ENCODE measurements around the gene SPHK2.
"Not testable (repeated sequence)": the region's sequence is repeated elsewhere in the genome, so short reads cannot be mapped to it uniquely, and the experiment has no call there.

SPHK2 gene

GRCh38 chr19:48673436-48674100 lies 54.3 kb downstream of the SPHK2 start:
- no peak for TF ChIP-seq Cebpa-rat (IDR thresholded peaks at IDR 0.05)
- peak overlapping the region in 1 of 11 experiments; percentile 12; a peak in 1 of 22 replicates for H3K27ac ChIP-seq
- no peak overlapping the region for H3K4me2 ChIP-seq
- H4K20me1 ChIP-seq = no peaks in the 10 kb centered on the region
- H3K36me3 ChIP-seq = no peaks in the 10 kb centered on the region
- no peak overlapping the region for H3K4me3 ChIP-seq
- no peaks in the 10 kb centered on the region for H3K9me3 ChIP-seq (replicated peaks in 1 of 11)
- peaks cover 12 to 35% (median 24%) of the 10 kb centered on the region in 10 experiments; a peak in 19 of 20 replicates for H3K4me1 ChIP-seq
- no peaks in the 10 kb centered on the region for H3K27me3 ChIP-seq
- H3K9ac ChIP-seq = no peak overlapping the region; a peak in 1 of 22 replicates

DNA sequence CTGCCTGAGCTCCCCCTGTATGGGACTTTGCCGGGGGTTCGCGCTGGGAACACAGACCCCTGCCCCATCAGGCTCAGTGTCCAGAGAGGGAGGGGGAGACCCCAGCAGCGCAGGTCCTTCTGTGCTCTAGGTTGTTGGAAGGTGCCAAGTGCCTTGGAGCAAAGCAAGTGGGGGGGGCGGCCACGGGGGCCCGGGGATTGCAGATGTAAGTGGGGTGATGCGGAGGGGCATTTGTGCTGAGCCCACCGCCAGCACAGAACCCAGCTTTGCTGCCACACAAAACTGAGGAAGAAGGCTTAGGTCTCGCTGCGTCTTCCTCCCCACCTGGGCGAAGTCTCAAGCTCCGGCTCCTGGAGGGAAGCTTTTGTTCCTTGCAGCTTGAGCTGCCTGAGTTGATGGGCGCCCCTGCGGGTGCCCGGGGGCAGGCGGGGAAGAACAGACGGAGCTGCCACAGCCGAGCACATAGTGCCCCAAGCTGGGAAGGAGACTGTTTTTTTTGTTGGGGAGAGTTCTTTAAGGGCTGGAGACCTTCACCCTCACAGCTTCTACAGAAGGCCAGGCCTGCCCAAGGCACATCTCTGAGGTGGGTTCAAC lies 55.0 kb downstream of the SPHK2 start:
- no peaks in the 10 kb centered on the region for H4K20me1 ChIP-seq
- H3K4me2 ChIP-seq = peak overlapping the region in 9 of 11 experiments; percentile 6 to 77 (median 45); a peak in 13 of 22 replicates
- no peak for TF ChIP-seq Cebpa-rat (IDR thresholded peaks at IDR 0.05)

DNA sequence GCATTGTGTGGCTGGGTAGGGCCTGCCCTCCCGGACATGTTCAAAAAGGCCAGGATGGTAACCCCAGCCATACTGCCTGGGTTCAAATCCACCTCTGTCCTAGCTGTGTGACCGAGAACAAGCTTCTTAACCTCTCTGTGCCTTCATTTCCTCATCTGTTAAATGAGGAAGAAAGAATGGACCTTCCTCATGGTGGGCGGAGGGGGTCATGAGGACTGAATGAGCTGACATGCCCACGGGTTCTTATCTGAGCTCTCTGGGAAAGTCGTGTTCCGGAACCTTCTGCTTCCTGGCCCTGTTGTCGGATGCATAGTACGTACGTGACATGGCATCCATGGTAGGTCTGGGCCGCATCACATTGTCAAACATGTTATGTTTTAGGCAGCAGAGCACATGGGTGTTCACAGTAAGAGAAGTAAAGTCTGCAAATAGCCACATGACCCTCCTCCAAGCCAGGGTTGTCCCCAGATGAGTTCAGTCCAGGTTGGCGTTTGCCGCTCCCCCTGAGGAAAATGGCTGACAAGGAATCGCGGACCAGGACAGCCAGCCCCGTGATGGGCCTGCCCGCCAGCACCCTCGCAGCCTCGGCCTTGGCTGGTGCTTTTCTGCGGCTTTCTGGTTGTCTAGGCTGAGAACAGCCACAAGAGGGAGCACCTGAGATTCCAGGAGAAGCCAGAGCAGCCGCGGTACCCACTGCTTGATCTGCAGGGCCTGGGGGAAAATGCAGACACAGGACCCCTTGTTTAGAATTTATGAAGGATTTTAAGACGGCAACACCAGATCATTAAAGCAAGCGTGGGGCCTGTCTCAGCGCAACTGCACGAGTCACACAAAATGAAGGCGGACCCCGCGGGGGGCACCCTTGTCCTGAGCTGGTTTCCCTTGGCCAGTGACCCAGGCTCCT lies 55.9 kb downstream of the SPHK2 start:
- peaks cover 12 to 50% (median 32%) of the 10 kb centered on the region in 10 experiments for H3K4me1 ChIP-seq
- peak overlapping the region in 10 of 11 experiments; percentile 5 to 54 (median 31); a peak in 15 of 22 replicates for H3K27ac ChIP-seq
- H3K9ac ChIP-seq = peak overlapping the region in 7 of 11 experiments; percentile 10 to 54 (median 41); a peak in 10 of 22 replicates
- H3K36me3 ChIP-seq = no peaks in the 10 kb centered on the region
- no peaks in the 10 kb centered on the region for H4K20me1 ChIP-seq
- H3K27me3 ChIP-seq = no peaks in the 10 kb centered on the region
- TF ChIP-seq Cebpa-rat (IDR thresholded peaks at IDR 0.05) = no peak
- H3K4me3 ChIP-seq = no peak overlapping the region
- H3K4me2 ChIP-seq = peak overlapping the region; percentile 6 to 77 (median 45); a peak in 21 of 22 replicates
- H3K9me3 ChIP-seq (replicated peaks in 1 of 11) = no peaks in the 10 kb centered on the region

More for the DNA sequence above, 55.0 kb downstream of the SPHK2 start:
- H3K36me3 ChIP-seq = no peaks in the 10 kb centered on the region
- H3K9me3 ChIP-seq (replicated peaks in 1 of 11) = no peaks in the 10 kb centered on the region
- no peak overlapping the region for H3K4me3 ChIP-seq
- H3K27me3 ChIP-seq = no peaks in the 10 kb centered on the region
- peak overlapping the region in 8 of 11 experiments; percentile 5 to 54 (median 40); a peak in 8 of 22 replicates for H3K27ac ChIP-seq
- peaks cover 12 to 42% (median 26%) of the 10 kb centered on the region in 10 experiments; a peak in 19 of 20 replicates for H3K4me1 ChIP-seq
- peak overlapping the region in 2 of 11 experiments; percentile 42 to 53; a peak in 2 of 22 replicates for H3K9ac ChIP-seq

DNA sequence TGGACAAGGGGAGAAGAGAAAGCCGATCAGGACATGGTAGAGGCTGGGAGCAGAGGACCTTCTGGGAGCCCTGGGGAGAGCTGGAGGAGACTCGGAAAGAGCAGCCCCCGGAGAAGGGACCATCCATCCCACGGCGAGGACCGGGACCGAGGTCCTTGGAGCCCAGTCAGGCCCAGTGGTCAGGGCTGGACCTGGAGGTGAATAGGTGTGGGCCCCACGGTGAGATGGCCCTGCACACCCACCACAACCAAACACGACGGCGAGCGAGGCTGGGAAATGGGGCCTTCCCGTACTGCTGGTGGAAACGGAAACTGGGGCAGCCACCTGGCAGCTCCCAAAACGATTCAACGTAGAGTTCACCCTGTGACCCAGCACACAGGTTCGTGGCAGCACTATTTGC lies 57.2 kb downstream of the SPHK2 start:
- TF ChIP-seq Cebpa-rat (IDR thresholded peaks at IDR 0.05) = no peak

DNA sequence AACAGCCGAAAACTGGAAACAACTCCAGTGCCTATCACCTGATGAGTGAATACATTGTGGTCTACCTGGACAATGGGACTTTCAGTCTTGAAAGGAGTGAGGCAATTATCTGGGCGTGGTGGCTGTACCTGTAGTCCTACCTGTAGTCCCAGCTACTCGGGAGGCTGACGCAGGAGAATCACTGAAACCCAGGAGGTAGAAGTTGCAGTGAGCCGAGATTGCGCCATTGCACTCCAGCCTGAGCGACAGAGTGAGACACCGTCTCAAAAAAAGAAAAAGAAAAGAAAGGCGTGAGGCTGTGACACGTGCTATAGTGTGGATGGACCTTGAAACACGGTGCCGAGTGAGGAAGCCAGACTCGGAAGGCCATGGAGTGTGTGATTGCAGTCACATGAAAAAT lies 57.6 kb downstream of the SPHK2 start:
- no peaks in the 10 kb centered on the region; a peak in 1 of 22 replicates for H4K20me1 ChIP-seq
- H3K36me3 ChIP-seq = no peaks in the 10 kb centered on the region
- no peak overlapping the region; a peak in 1 of 22 replicates for H3K9ac ChIP-seq
- peak in 1 of 11 experiments; percentile 29; a peak in 1 of 22 replicates for TF ChIP-seq Cebpa-rat (IDR thresholded peaks at IDR 0.05)
- no peak overlapping the region for H3K27ac ChIP-seq
- H3K4me3 ChIP-seq = no peak overlapping the region
- peaks cover 29 to 67% (median 48%) of the 10 kb centered on the region in 10 experiments for H3K4me1 ChIP-seq
- H3K9me3 ChIP-seq (replicated peaks in 1 of 11) = no peaks in the 10 kb centered on the region
- H3K27me3 ChIP-seq = no peaks in the 10 kb centered on the region
- no peak overlapping the region; a peak in 1 of 22 replicates for H3K4me2 ChIP-seq

More for the DNA sequence above, 57.2 kb downstream of the SPHK2 start:
- Histone ChIP-seq H3K27ac (no peak overlapping the region), H3K4me1 (peaks cover 25 to 64% (median 45%) of the 10 kb centered on the region in 10 experiments), H3K9me3 (replicated peaks in 1 of 11) (no peaks in the 10 kb centered on the region), H3K27me3 (no peaks in the 10 kb centered on the region), H3K36me3 (no peaks in the 10 kb centered on the region), H3K9ac (no peak overlapping the region; a peak in 1 of 22 replicates), H3K4me3 (no peak overlapping the region), H3K4me2 (no peak overlapping the region; a peak in 1 of 22 replicates), H4K20me1 (no peaks in the 10 kb centered on the region; a peak in 1 of 22 replicates)

- Histone ChIP-seq H3K36me3 (no peaks in the 10 kb centered on the region), H3K9ac (no peak overlapping the region), H3K4me3 (no peak overlapping the region), H3K9me3 (replicated peaks in 1 of 11) (no peaks in the 10 kb centered on the region), H3K27me3 (no peaks in the 10 kb centered on the region), H3K27ac (no peak overlapping the region), H3K4me1 (peaks cover 36 to 74% (median 59%) of the 10 kb centered on the region in 10 experiments), H4K20me1 (no peaks in the 10 kb centered on the region; a peak in 1 of 22 replicates), H3K4me2 (peak overlapping the region in 8 of 11 experiments; percentile 3 to 51 (median 30); a peak in 9 of 22 replicates)
- TF ChIP-seq Cebpa-rat (IDR thresholded peaks at IDR 0.05) = no peak
Observed at GRCh38 chr19:48678201-48678600, 58.9 kb downstream of the SPHK2 start.

DNA sequence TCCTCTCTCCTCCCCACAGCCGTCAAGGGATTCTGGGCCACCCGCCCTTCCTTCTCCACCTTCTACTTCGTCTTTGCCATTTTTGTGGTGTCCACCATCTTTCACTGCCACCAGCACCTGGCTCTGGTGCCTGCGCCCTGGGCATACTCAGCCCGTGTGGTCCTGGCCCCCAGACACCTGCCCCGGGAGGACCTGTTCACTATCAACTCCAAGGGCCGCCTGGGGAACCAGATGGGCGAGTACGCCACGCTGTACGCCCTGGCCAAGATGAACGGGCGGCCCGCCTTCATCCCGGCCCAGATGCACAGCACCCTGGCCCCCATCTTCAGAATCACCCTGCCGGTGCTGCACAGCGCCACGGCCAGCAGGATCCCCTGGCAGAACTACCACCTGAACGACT lies 60.7 kb downstream of the SPHK2 start:
- not testable (repeated sequence) for H3K9me3 ChIP-seq (replicated peaks in 1 of 11); H3K4me3 ChIP-seq; H3K36me3 ChIP-seq; H4K20me1 ChIP-seq; H3K9ac ChIP-seq; H3K27me3 ChIP-seq
- H3K4me2 ChIP-seq = peak overlapping the region; percentile 80 to 98 (median 92); a peak in 20 of 22 replicates
- H3K4me1 ChIP-seq = peaks cover 38 to 79% (median 61%) of the 10 kb centered on the region in 10 experiments
- peak overlapping the region in 1 of 11 experiments; percentile 79; a peak in 1 of 22 replicates for H3K27ac ChIP-seq

Measured in BLaER1 treated with 17β-estradiol and CSF1 and Interleukin-3, amounts not matched to agents 10 nM and 100 nM (cell line).